Cerebellar cortex (tissue), 1 donor: ENCODE measurements around the gene PANK2.
"Not testable (repeated sequence)": the region's sequence is repeated elsewhere in the genome, so short reads cannot be mapped to it uniquely, and the experiment has no call there.

ENCODE experiments used
- DNase-seq: peaks from one replicate; pipeline ENCODE4 v3.0.0-alpha.2; 2015; ENCODE audit warnings: low spot score

PANK2 gene

DNA sequence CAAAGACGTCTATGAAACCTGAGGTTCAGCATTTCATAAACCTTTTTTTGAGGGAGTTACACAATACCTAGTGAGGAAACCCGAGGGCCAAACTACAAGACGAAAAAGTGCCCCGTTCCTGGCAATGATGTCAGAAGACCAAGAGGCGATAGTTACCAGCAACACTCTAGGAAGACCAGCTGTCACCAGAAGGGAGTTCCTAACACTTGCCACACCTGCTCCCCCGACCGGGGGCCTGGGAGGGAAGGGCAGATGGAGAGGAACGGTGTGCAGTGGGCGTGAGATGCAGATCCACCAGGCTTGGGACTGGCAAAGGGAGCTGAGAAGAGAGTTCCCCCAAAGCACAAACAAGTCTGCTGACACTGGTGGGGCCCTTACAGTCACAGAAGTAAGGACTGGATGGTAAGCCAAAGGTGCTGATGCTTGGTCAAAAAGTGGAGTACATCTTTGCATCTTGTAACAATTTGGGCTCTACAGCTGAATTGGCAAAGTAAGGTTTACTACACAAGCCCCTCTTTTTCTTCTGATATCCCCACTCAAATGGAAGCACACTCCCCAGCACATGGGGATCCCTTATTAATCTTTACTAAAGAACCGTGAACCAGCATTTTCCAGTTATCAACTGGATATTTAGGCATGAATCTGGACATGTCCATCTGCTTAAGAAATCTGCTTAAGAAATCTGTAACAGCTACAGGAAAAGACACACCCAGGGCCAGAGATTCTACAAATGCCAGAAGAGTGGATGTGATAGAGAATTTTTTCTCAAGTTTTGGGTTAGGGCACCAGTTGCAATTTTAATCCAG is 38.5 kb downstream of the PANK2 start:
- no peak for DNase-seq

DNA sequence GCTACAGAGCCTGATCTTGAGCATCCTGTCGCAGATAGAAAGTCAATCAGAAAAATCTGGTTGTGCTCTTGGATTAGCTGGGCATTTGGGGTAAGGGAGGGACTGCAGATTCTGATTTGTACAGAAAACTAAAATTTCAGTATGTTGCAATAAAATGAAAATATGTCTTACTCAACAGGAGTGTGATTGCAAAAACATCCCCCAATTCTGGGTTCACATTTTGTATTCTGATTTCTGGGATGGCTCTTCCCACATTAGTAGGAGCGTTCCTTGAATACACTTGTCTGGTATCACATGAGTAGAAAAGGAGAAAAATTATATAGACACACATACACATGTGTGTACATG is 40.5 kb downstream of the PANK2 start:
- DNase-seq: no peak

GRCh38 chr20:3930265-3931206 is 41.3 kb downstream of the PANK2 start:
- DNase-seq: no peak

- DNase-seq: no peak
Measured at GRCh38 chr20:3931664-3932063, 42.5 kb downstream of the PANK2 start.

GRCh38 chr20:3932277-3932676 is 43.1 kb downstream of the PANK2 start:
- peak; percentile 87 for DNase-seq

DNA sequence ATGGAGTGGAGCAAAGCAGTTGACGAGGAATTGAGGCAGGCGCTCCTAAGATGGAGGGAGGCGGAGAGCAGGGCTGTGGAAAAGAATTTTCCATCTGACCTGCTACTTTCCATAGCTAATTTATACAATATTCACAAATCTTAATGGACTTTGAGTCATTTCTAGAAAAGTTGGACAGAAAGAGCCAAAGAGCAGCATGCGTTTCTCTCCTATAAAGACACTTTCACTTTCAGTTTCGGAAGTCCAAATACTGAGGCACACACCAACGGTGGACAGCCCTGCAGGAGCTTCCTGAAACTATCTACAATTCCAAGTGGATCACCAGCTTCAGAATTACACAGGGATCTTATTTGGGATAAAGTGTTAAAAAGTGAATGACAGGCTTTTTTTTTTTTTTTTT is 43.5 kb downstream of the PANK2 start:
- no peak for DNase-seq

- DNase-seq: no peak
Measured at GRCh38 chr20:3933218-3933617, 44.0 kb downstream of the PANK2 start.

DNA sequence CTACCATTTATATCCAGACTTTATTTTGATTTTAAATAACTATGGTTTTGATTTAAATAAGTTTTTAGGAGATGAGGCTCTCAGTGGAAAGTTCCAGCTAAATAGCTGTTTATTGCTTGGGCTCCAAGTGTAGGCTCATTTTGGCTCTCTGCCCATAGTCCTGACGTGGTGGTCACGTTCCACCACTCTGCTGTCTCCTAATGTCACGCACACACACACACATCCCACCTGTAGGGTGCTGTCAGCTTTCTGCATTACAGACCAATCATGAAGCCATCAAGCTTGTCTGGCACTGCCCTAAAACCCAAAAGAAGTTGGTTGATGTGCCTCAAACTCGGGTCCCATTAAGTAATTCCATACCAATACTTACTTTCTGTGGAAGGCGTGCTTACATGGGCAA is 45.4 kb downstream of the PANK2 start:
- DNase-seq: no peak

- peak; percentile 63 for DNase-seq
Measured at GRCh38 chr20:3935295-3935955, 46.2 kb downstream of the PANK2 start.

DNA sequence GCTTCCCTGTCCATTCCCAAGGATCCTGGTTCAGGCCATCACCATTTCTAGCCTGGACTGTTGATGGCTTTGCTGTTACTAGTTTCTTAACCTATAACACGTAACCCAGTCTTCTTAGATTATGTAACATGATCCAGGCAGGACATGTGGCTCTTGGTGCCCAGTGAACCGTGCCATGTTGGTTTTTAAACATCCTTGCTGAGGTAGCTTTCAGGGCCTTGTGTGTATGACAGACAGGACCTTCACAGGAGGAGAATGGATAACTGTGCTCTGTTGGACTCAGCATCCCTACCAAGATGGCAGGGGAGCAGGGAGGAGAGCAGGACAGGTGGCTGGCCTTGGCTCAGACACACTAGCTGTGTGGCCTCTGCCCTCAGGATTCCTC is 46.8 kb downstream of the PANK2 start:
- no peak for DNase-seq

DNA sequence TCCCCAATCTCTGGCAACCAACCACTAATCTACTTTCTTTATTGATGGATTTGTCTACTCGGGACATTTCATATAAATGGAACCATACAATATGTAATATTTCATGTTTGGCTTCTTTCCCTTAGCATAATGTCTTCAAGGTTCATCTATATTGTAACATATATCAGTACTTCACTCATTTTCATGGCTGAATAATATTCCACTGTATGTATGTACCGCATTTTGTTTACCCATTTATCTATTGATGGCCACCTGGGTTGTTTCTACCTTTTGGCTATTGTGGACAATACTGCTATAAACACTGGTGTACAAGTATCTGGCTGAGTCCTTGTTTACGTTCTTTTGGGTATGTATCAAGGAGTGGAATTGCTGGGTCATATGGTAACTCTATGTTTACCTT is 48.4 kb downstream of the PANK2 start:
- no peak for DNase-seq

DNA sequence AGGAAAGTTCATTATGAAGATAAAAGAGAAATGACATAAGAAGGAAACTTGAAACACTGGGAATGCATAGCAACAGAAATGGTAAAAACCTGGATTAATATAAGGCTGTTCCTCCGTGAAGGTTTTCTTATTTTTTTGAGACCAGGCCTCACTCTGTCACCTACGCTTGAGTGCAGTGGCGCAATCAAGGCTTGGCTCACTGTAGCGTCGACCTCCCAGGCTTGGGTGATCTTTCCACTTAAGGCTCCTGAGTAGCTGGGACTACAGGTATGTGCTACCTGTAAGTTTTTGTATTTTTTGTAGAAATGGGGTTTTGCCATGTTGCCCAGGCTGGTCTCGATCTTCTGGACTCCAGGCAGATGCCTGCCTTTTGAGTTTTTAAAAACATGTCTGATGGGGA is 51.7 kb downstream of the PANK2 start:
- no peak for DNase-seq

DNA sequence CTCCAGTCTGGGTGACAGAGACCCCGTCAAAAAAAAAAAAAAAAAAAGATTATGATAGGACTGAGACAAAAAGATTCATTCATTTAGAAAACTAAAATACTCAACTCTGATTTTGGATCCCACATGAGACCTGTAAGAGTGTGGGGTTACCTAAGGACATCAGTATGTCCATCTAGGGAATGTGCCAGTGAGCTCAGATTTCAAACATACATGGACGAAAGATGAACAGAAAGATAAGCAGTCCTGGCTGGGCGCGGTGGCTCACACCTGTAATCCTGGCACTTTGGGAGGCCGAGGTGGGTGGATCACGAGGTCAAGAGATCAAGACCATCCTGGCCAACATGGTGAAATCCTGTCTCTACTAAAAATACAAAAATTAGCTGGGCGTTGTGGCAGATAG is 57.5 kb downstream of the PANK2 start:
- not testable (repeated sequence) for DNase-seq

GRCh38 chr20:3964719-3965118 is 75.5 kb downstream of the PANK2 start:
- no peak for DNase-seq

- DNase-seq: no peak
Measured at GRCh38 chr20:3966571-3966970, 77.4 kb downstream of the PANK2 start.

GRCh38 chr20:3970016-3970415 is 80.8 kb downstream of the PANK2 start:
- DNase-seq: no peak

DNA sequence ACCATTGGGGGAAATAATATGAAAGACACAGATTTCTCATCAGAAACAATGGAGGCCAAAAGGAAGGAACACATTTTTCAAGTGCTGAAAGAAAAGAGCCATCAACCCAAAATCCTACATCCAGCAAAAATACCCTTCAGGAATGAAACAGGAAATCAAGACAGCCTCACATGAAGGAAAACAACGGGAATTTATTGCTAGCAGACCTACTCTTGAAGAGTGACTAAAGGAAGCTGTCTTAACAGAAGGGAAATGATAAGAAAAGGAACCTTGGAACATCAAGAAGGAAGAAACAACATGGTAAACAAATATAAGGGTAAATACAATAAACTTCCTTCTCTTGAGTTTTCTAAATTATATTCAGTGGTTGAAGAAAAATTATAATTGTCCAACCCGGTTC is 82.0 kb downstream of the PANK2 start:
- DNase-seq: no peak

- no peak for DNase-seq
Measured at GRCh38 chr20:3972161-3972560, 83.0 kb downstream of the PANK2 start.

DNA sequence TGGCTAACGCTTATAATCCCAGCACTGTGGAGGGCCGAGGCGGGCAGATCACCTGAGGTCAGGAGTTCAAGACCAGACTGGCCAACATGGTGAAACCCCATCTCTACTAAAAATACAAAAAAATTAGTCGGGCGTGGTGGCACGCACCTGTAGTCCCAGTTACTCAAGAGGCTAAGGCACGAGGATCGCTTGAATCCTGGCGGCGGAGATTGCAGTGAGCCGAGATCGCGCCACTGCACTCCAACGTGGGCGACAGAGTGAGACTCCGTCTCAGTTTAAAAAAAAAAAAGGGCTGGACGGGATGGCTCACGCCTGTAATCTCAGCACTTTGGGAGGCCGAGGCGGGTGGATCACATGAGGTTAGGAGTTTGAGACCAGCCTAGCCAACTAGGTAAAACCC is 83.4 kb downstream of the PANK2 start:
- not testable (repeated sequence) for DNase-seq

DNA sequence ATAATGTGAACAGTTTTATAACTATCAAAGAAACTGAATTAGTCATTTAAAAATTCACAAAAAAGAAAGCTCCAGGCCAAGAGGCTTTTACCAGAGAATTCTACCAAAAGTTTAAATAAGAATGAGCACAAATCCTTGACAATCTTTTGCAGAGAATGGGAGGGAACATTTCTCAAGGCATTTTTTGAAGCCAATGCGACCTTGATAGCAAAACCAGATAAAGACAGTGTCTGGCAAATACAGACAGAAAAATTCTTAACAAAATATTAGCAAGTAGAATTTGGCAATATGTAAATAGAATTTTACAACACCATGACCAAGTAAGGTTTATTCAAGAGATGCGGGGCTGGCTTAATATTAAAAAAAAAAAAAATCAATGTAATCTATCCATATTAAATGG is 84.5 kb downstream of the PANK2 start:
- DNase-seq: no peak

DNA sequence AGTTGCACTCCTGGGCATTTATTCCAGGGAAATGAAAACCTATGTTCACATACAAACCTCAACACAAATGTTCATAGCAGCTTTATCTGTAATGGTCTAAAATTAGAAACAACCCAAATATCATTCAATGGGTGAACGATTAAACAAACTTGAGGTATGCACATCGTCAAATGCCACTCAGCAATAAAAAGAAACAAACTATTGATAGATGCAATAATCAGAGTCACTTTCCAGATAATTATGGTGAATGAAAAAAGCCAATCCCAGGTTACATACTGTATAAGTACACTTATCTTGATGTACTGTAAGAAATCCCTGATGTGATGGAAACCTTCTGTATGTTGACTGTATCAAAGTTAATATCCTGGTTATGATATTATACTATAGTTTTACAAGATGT is 87.3 kb downstream of the PANK2 start:
- DNase-seq: no peak
